Parathyroid adenoma (tissue), 2 donors: ENCODE measurements around the gene CELA3A.
"Not testable (repeated sequence)": the region's sequence is repeated elsewhere in the genome, so short reads cannot be mapped to it uniquely, and the experiment has no call there.

ENCODE experiments used
- H2AFZ ChIP-seq: fragments of 300-600 bp; sonication (generic); one replicate; pipeline ENCODE4 v1.7.0; 2017; ENCODE audit warnings: antibody characterized with exemption, mild to moderate bottlenecking
- H3K27ac ChIP-seq: fragments of 300-600 bp; sonication (generic); one replicate; pipeline ENCODE4 v1.7.0; 2017
- H3K27me3 ChIP-seq: fragments of 300-600 bp; sonication (generic); one replicate; pipeline ENCODE4 v1.7.0; 2017; ENCODE audit warnings: low read length; ENCODE audit not compliant: control insufficient read depth, insufficient read depth
- H3K36me3 ChIP-seq: fragments of 300-600 bp; sonication (generic); one replicate; pipeline ENCODE4 v1.7.0; 2017; ENCODE audit warnings: low read length; ENCODE audit not compliant: control insufficient read depth, insufficient read depth
- H3K4me1 ChIP-seq: fragments of 300-600 bp; sonication (generic); one replicate; pipeline ENCODE4 v1.7.0; 2017; ENCODE audit warnings: control low read depth
- H3K4me2 ChIP-seq: fragments of 300-600 bp; sonication (generic); one replicate; pipeline ENCODE4 v1.7.0; 2017; ENCODE audit warnings: low read length
- H3K4me3 ChIP-seq: fragments of 300-600 bp; sonication (generic); one replicate; pipeline ENCODE4 v1.7.0; 2017; ENCODE audit warnings: low read depth, low read length
- H3K79me2 ChIP-seq: fragments of 300-600 bp; sonication (generic); one replicate; pipeline ENCODE4 v1.7.0; 2017; ENCODE audit warnings: control low read depth
- H3K9ac ChIP-seq: fragments of 300-600 bp; sonication (generic); one replicate; pipeline ENCODE4 v1.7.0; 2017; ENCODE audit warnings: mild to moderate bottlenecking
- H3K9me3 ChIP-seq: fragments of 300-600 bp; sonication (generic); one replicate; pipeline ENCODE4 v1.7.0; 2017; ENCODE audit warnings: low read length; ENCODE audit not compliant: control insufficient read depth
- donor health status: primary hyperparathyroidism.

Gene CELA3A

DNA sequence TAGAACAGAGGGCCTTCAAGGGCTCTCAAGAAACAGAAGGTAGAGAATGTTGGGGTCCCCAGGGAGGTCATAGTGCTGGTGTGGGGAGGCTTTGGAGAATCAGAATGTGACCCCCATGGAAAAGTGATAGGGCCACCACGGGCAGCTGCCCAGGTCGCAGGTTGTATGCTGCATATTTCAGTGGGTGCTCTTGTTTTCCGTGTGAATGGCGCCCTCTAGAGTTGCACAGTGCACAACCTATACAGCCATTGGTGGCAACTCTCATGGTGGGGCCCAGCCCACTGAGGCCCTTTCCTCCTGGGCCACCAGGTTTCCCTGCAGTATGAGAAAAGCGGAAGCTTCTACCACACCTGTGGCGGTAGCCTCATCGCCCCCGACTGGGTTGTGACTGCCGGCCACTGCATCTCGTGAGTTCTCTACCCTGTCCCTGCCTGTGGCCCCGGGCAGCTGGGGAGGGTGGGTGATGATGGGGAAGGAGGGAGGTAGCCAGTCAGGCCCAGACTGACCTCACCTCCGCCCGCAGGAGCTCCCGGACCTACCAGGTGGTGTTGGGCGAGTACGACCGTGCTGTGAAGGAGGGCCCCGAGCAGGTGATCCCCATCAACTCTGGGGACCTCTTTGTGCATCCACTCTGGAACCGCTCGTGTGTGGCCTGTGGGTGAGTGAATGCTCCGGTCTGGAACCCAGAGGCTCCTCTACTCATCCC is 20.8 kb upstream of the CELA3A start:
- H3K4me2 ChIP-seq, H3K27ac ChIP-seq, H2AFZ ChIP-seq, H3K9ac ChIP-seq, H3K4me1 ChIP-seq, H3K27me3 ChIP-seq, H3K36me3 ChIP-seq, H3K9me3 ChIP-seq, H3K79me2 ChIP-seq, H3K4me3 ChIP-seq: not testable (repeated sequence)

DNA sequence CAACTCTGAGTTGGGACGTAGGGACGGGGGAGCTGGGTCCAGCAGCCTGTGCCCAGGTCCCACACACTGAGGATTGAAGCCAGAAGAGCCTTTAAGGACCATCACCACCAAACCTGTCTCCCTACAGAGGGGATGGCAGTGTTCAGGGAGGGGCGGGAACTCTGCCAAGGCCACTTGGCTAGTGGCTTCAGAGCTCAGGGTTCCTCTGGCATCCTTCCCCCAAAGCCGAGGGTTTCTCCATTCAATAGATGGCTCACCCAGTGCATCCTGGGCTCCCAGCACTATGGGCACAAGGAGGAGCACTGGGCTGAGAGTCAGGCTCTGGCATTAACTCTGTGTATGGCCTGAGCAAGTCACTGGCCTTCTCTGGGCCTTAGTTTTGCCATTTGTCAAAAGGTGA is 20.2 kb upstream of the CELA3A start:
- H3K36me3 ChIP-seq, H3K27ac ChIP-seq, H3K79me2 ChIP-seq, H3K9ac ChIP-seq, H3K27me3 ChIP-seq, H2AFZ ChIP-seq, H3K4me1 ChIP-seq, H3K4me2 ChIP-seq, H3K9me3 ChIP-seq, H3K4me3 ChIP-seq: not testable (repeated sequence)

DNA sequence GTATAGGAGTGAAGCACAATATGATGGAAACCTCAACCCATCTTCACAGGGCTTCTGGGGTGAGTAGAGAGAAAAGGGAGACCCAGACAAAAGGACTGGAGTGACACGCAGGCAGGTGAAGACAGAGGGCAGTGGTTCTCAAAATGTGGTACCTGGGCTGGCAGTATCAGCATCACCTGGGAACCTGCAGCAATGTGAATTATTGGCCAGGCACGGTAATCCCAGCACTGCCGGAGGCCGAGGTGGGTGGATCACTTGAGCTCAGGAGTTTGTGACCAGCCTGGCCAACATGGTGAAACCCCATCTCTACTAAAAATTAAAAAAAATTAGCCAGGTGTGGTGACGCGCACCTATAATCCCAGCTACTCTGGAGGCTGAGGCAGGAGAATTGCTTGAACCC is 19.3 kb upstream of the CELA3A start:
- not testable (repeated sequence) for H3K79me2 ChIP-seq, H3K4me2 ChIP-seq, H3K27me3 ChIP-seq, H3K4me1 ChIP-seq, H2AFZ ChIP-seq, H3K36me3 ChIP-seq, H3K4me3 ChIP-seq, H3K27ac ChIP-seq, H3K9me3 ChIP-seq, H3K9ac ChIP-seq

DNA sequence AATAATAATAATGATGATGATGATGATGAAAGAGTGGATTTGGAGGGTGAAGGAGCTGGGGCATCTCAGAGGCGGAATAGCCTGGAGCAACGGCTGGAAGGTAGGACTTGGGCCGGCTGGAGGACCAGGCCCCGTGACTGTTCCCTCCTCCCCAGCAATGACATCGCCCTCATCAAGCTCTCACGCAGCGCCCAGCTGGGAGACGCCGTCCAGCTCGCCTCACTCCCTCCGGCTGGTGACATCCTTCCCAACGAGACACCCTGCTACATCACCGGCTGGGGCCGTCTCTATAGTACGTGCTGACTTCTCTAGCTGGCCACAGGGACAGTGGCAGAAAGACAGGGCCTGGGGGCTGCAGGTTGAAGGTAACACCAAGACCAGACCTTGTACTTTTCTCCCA is 17.9 kb upstream of the CELA3A start:
- H3K4me1 ChIP-seq, H3K9me3 ChIP-seq, H3K36me3 ChIP-seq, H3K27ac ChIP-seq, H3K27me3 ChIP-seq, H3K9ac ChIP-seq, H2AFZ ChIP-seq, H3K4me3 ChIP-seq, H3K79me2 ChIP-seq, H3K4me2 ChIP-seq: not testable (repeated sequence)

DNA sequence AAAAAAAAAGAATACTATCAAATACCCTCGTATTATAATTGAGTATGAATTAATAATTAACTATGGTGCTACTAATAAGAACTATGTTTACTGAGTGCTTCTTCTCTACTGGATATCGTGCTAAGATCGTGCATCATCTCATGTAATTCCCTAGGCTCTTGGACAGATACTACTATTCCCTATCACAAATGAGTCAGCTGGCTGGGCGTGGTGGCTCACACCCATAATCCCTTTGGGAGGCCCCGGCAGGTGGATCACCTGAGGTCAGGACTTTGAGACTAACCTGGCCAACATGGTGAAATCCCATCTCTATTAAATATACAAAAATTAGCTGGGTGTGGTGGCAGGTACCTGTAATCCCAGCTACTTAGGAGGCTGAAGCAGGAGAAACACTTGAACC is 15.6 kb upstream of the CELA3A start:
- H3K4me2 ChIP-seq, H3K4me3 ChIP-seq, H3K27me3 ChIP-seq, H2AFZ ChIP-seq, H3K79me2 ChIP-seq, H3K4me1 ChIP-seq, H3K9ac ChIP-seq, H3K9me3 ChIP-seq, H3K36me3 ChIP-seq, H3K27ac ChIP-seq: not testable (repeated sequence)

DNA sequence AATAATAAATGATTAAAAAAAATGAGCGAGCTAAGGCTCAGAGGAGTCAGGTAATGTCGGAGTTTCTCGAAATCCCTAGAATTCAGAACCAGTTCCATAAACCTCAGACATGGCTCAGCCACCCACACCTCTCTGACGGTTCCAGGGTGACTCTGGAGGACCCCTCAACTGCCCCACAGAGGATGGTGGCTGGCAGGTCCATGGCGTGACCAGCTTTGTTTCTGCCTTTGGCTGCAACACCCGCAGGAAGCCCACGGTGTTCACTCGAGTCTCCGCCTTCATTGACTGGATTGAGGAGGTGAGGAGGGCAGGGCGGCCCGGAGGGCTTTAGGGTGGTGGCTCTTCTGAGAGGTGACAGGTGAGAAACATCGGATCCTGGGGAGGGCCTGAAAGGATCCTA is 15.1 kb upstream of the CELA3A start:
- H3K27ac ChIP-seq, H3K27me3 ChIP-seq, H3K4me3 ChIP-seq, H3K4me2 ChIP-seq, H3K9me3 ChIP-seq, H3K36me3 ChIP-seq, H3K4me1 ChIP-seq, H2AFZ ChIP-seq, H3K79me2 ChIP-seq, H3K9ac ChIP-seq: not testable (repeated sequence)

DNA sequence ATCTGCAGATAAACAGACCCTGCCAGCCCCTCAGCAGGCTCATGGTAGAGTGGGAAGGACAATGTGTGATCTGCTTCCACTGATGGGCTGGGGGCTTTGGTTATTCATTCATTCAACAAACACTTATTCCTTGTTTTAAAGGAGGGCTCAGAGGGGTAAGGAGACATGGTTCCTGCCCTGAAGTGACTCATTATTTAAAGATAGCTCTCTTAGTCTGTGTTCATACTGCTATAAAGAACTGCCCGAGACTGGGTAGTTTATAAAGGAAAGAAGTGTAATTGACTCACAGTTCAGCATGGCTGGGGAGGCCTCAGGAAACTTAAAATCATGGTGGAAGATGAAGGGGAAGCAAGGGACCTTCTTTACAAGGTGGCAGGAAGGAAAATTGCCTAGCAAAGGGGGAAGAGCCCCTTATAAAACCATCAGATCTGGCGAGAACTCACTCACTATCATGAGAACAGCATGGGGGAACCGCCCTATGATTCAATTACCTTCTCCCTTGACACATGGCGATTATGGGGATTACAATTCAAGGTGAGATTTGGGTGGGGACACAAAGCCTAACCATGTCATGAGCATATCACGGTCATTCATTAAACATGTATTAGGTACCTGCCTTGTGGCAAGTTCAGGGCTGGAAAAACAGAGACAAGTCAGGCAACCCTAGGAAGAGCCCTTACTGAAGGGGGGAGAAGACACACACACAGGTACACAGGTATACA is 11.6 kb upstream of the CELA3A start:
- H3K4me3 ChIP-seq, H3K36me3 ChIP-seq, H3K9ac ChIP-seq, H3K27me3 ChIP-seq, H3K9me3 ChIP-seq, H2AFZ ChIP-seq, H3K4me2 ChIP-seq, H3K4me1 ChIP-seq, H3K27ac ChIP-seq, H3K79me2 ChIP-seq: not testable (repeated sequence)

DNA sequence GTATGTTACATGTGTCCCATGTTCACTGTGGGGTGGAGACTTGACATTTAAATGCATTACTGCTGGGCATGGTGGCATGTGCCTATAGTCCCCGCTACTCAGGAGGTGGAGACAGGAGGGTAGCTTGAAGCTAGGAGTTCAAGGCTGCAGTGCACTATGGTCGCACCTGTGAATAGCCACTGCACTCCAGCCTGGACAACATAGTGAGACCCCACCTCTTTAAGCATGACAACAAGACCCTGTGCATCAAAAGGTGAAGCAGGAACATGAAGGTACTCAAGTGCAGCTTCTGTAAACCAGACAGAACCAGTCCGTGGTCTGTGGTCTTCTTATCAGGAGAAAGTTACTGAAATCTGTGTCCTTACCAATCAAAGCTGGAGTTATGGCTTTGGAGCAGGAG is 9.3 kb upstream of the CELA3A start:
- not testable (repeated sequence) for H3K4me2 ChIP-seq, H2AFZ ChIP-seq, H3K27me3 ChIP-seq, H3K36me3 ChIP-seq, H3K4me1 ChIP-seq, H3K9me3 ChIP-seq, H3K4me3 ChIP-seq, H3K79me2 ChIP-seq, H3K27ac ChIP-seq, H3K9ac ChIP-seq

DNA sequence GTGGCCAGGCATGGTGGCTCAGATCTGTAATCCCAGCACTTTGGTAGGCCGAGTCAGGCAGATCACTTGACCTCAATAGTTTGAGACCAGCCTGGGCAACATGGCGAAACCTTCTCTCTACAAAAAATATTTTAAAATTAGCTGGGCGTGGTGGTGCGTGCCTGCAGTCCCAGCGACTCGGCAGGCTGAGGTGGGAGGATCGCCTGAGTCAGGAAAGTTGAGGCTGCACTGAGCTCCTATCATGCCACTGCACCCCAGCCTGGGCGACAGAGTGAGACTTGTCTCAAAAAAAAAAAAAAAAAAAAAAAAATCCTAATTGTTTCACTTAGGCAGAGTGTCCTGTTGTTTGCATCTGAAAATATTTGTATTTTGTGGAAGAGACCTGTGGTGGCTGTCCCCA is 6.7 kb upstream of the CELA3A start:
- H3K27ac ChIP-seq, H3K4me3 ChIP-seq, H3K9ac ChIP-seq, H3K36me3 ChIP-seq, H3K27me3 ChIP-seq, H3K4me1 ChIP-seq, H3K79me2 ChIP-seq, H3K9me3 ChIP-seq, H3K4me2 ChIP-seq, H2AFZ ChIP-seq: not testable (repeated sequence)

DNA sequence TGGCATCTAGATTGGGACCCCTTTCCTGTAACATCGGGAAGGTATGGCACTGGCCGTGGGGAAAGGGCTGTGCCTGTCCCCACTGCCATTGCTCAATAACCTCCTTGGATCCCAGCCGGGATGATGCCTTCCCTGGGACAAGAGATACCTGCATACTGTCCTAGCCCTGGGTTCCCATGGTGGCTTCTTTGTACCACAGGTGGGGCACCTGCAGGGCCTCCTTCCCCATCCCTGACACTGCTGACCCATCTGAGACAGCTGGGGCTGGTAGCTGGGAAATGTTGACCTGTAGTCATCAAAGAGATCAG is 4.8 kb upstream of the CELA3A start:
- H3K36me3 ChIP-seq, H3K4me1 ChIP-seq, H3K9me3 ChIP-seq, H3K27me3 ChIP-seq, H3K27ac ChIP-seq, H3K9ac ChIP-seq, H2AFZ ChIP-seq, H3K4me3 ChIP-seq, H3K4me2 ChIP-seq, H3K79me2 ChIP-seq: not testable (repeated sequence)

DNA sequence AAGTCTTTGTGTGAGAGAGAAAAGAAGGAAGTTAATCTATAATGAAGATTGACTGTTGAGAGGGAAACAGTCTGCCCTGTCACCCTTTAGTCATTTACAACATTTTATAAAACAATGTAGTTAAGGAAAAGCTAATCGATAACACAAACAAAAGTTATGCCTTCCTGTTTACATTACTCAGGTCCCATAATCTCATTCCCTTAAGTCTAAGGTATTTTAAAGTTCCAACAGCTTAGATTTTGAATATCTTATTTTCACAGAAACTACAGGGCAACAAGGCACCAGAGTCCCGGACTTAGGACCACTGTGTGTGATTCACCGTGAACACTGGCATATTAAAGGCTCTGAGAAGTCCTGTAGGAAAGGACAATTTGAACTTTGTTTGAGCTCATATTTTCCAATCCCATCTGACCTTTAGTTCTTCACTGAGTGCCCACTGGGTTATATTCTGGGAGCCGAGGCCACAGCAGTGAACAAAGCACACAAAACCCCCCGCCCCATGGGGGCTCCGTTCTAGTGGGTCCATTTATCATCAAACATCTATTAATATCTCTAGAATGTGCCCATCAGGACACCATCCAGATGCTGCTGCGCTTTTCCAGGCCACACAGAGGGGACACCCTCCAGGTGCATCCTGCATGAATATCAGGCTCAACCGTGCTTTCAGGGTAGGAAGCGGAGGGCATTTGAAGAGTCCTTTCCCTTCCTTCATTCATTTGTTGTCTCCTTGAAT is 3.4 kb upstream of the CELA3A start:
- not testable (repeated sequence) for H3K9me3 ChIP-seq, H3K79me2 ChIP-seq, H3K4me2 ChIP-seq, H3K27me3 ChIP-seq, H3K4me1 ChIP-seq, H3K4me3 ChIP-seq, H3K27ac ChIP-seq, H3K9ac ChIP-seq, H2AFZ ChIP-seq, H3K36me3 ChIP-seq
